Measurements from ENCODE around the gene CHRNB1. TPM values are rescaled to one million over a fixed set of nuclear protein-coding genes. Genes with fewer than 3 reads are reported as not detected.

CHRNB1 gene
- total and polyA plus RNA-seq, 4 donors = 7.0 to 11.9 (median 10.6) TPM

- WGBS, 2 donors = 5 to 15% methylated on average over 12 of the region's 12 CpGs
- no peak for TF ChIP-seq CTCF (IDR thresholded peaks at IDR 0.05; ENCODE audit: control extremely low read depth, extremely low read depth)
- peak in 2 of 3 donors; percentile 35 to 46 for DNase-seq
- H3K9me3 ChIP-seq (ENCODE audit: control insufficient read depth in 4 of 4, insufficient read depth in 3 of 4, low read length in 3 of 4) = no peaks in the 10 kb centered on the region
- no peaks in the 10 kb centered on the region for H3K36me3 ChIP-seq (ENCODE audit: control insufficient read depth in 4 of 4, insufficient read depth in 4 of 4, low read length in 4 of 4)
- peaks cover 0 to 42% (median 42%) of the 10 kb centered on the region in 3 donors for H3K27me3 ChIP-seq (ENCODE audit: control insufficient read depth in 3 of 3, insufficient read depth in 3 of 3, low read length in 2 of 3)
- no peak overlapping the region for H3K9ac ChIP-seq (ENCODE audit: insufficient read depth in 1 of 2, low read length in 2 of 2)
- no peak for ATAC-seq (ENCODE audit: insufficient read depth, low FRiP score)
- H3K27ac ChIP-seq (ENCODE audit: low read depth in 1 of 2, low read length in 1 of 2) = no peak overlapping the region
- H3K4me3 ChIP-seq = no peak overlapping the region
- peaks cover 0 to 36% (median 16%) of the 10 kb centered on the region in 5 donors for H3K4me1 ChIP-seq (ENCODE audit: control insufficient read depth in 5 of 5, insufficient read depth in 5 of 5, low read length in 5 of 5)
Measured at GRCh38 chr17:7440834-7441195, 4.0 kb upstream of the CHRNB1 start.

- H3K27me3 ChIP-seq (ENCODE audit: control insufficient read depth in 3 of 3, insufficient read depth in 3 of 3, low read length in 2 of 3) = peaks cover 0 to 45% (median 42%) of the 10 kb centered on the region in 3 donors
- no peak overlapping the region for H3K9ac ChIP-seq (ENCODE audit: insufficient read depth in 1 of 2, low read length in 2 of 2)
- H3K4me3 ChIP-seq = no peak overlapping the region
- H3K9me3 ChIP-seq (ENCODE audit: control insufficient read depth in 4 of 4, insufficient read depth in 3 of 4, low read length in 3 of 4) = no peaks in the 10 kb centered on the region
- no peak overlapping the region for H3K27ac ChIP-seq (ENCODE audit: low read depth in 1 of 2, low read length in 1 of 2)
- ATAC-seq (ENCODE audit: insufficient read depth, low FRiP score) (no peak), DNase-seq (no peak)
- peaks cover 0 to 34% (median 16%) of the 10 kb centered on the region in 5 donors for H3K4me1 ChIP-seq (ENCODE audit: control insufficient read depth in 5 of 5, insufficient read depth in 5 of 5, low read length in 5 of 5)
- WGBS, 2 donors = 74 to 79% methylated on average over 7 of the region's 7 CpGs
- TF ChIP-seq CTCF (IDR thresholded peaks at IDR 0.05; ENCODE audit: control extremely low read depth, extremely low read depth) = no peak
- H3K36me3 ChIP-seq (ENCODE audit: control insufficient read depth in 4 of 4, insufficient read depth in 4 of 4, low read length in 4 of 4) = no peaks in the 10 kb centered on the region
Measured at GRCh38 chr17:7441266-7441665, 3.6 kb upstream of the CHRNB1 start.

- Histone ChIP-seq H3K27ac (ENCODE audit: low read depth in 1 of 2, low read length in 1 of 2) (no peak overlapping the region), H3K9ac (ENCODE audit: insufficient read depth in 1 of 2, low read length in 2 of 2) (no peak overlapping the region), H3K27me3 (ENCODE audit: control insufficient read depth in 3 of 3, insufficient read depth in 3 of 3, low read length in 2 of 3) (peaks cover 0 to 50% (median 44%) of the 10 kb centered on the region in 3 donors), H3K9me3 (ENCODE audit: control insufficient read depth in 4 of 4, insufficient read depth in 3 of 4, low read length in 3 of 4) (no peaks in the 10 kb centered on the region), H3K4me1 (ENCODE audit: control insufficient read depth in 5 of 5, insufficient read depth in 5 of 5, low read length in 5 of 5) (peaks cover 0 to 31% (median 14%) of the 10 kb centered on the region in 5 donors), H3K36me3 (ENCODE audit: control insufficient read depth in 4 of 4, insufficient read depth in 4 of 4, low read length in 4 of 4) (no peaks in the 10 kb centered on the region), H3K4me3 (no peak overlapping the region)
- 95 to 96% methylated on average over 2 of the region's 2 CpGs for WGBS, 2 donors
- ATAC-seq (ENCODE audit: insufficient read depth, low FRiP score) (no peak), DNase-seq (no peak)
- TF ChIP-seq CTCF (IDR thresholded peaks at IDR 0.05; ENCODE audit: control extremely low read depth, extremely low read depth) = no peak
Measured at GRCh38 chr17:7442142-7442541, 2.7 kb upstream of the CHRNB1 start.
